ENCODE results near the gene RNF217.

GRCh38 chr6:124927806-124928205, 34.4 kb upstream of the RNF217 start:
- TF ChIP-seq POLR2A (IDR thresholded peaks at IDR 0.05; ENCODE audit: low read depth, low read length) (no peak), SPI1 (IDR thresholded peaks at IDR 0.05; ENCODE audit: borderline replicate concordance, insufficient read depth, low read depth, low read length) (no peak), EZH2 (IDR thresholded peaks at IDR 0.05; ENCODE audit: borderline replicate concordance, control insufficient read depth, low read depth, low read length) (no peak), CBX5 (IDR thresholded peaks at IDR 0.05; ENCODE audit: low read depth) (no peak), PBX3 (IDR thresholded peaks at IDR 0.05; ENCODE audit: insufficient replicate concordance, low read depth, low read length) (no peak), ESRRA (IDR thresholded peaks at IDR 0.05; ENCODE audit: low read length) (no peak), REST (IDR thresholded peaks at IDR 0.05; ENCODE audit: low read depth, low read length) (no peak), SMC3 (IDR thresholded peaks at IDR 0.05; ENCODE audit: borderline replicate concordance, low read length) (no peak), CHD2 (IDR thresholded peaks at IDR 0.05; ENCODE audit: borderline replicate concordance, low read depth, low read length) (no peak), SRF (IDR thresholded peaks at IDR 0.05; ENCODE audit: low read depth in 2 of 2, low read length in 2 of 2) (no peak), POLR2AphosphoS5 (IDR thresholded peaks at IDR 0.05; ENCODE audit: low read length) (no peak)
- TF ChIP-seq, protein P1, sequence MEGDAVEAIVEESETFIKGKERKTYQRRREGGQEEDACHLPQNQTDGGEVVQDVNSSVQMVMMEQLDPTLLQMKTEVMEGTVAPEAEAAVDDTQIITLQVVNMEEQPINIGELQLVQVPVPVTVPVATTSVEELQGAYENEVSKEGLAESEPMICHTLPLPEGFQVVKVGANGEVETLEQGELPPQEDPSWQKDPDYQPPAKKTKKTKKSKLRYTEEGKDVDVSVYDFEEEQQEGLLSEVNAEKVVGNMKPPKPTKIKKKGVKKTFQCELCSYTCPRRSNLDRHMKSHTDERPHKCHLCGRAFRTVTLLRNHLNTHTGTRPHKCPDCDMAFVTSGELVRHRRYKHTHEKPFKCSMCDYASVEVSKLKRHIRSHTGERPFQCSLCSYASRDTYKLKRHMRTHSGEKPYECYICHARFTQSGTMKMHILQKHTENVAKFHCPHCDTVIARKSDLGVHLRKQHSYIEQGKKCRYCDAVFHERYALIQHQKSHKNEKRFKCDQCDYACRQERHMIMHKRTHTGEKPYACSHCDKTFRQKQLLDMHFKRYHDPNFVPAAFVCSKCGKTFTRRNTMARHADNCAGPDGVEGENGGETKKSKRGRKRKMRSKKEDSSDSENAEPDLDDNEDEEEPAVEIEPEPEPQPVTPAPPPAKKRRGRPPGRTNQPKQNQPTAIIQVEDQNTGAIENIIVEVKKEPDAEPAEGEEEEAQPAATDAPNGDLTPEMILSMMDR (IDR thresholded peaks at IDR 0.05 in 2 of 3, conservative IDR thresholded peaks at IDR 0.05 in 1 of 3; ENCODE audit: control insufficient read depth in 2 of 3, extremely low read depth in 1 of 3, insufficient read depth in 1 of 3, low read depth in 3 of 3, low read length in 3 of 3): no peak
